Hepatocyte (in vitro differentiated cells): ENCODE data around the gene IFI44. TPM values are rescaled to one million over a fixed set of nuclear protein-coding genes. Genes with fewer than 3 reads are reported as not detected.
A peak's percentile ranks its signal among the peaks of the same experiment; 100 is the strongest.

ENCODE experiments used
- DNase-seq: peaks from one replicate; pipeline ENCODE4 v3.0.0-alpha.2; 2016; ENCODE audit warnings: low spot score
- H2AFZ ChIP-seq: fragments of 200-600 bp; sonication (generic); 2 replicates; pipeline ENCODE4 v1.6.0; 2016; ENCODE audit warnings: antibody characterized with exemption, mild to moderate bottlenecking
- H3K27ac ChIP-seq: fragments of 200-600 bp; sonication (generic); 2 replicates; pipeline ENCODE4 v1.5.1; 2016; ENCODE audit warnings: mild to moderate bottlenecking
- H3K27me3 ChIP-seq: fragments of 200-600 bp; sonication (generic); 2 replicates; pipeline ENCODE4 v1.6.1; 2016
- H3K36me3 ChIP-seq: fragments of 200-600 bp; sonication (generic); replicated peaks from 2 replicates; pipeline ENCODE4 v1.5.1; 2016; ENCODE audit warnings: low read depth; ENCODE audit not compliant: insufficient read depth
- H3K4me1 ChIP-seq: fragments of 200-600 bp; sonication (generic); 2 replicates; pipeline ENCODE4 v1.5.1; 2016; ENCODE audit warnings: mild to moderate bottlenecking, moderate library complexity; ENCODE audit not compliant: insufficient read depth
- H3K4me2 ChIP-seq: fragments of 200-600 bp; sonication (generic); 2 replicates; pipeline ENCODE4 v1.6.0; 2016
- H3K4me3 ChIP-seq: fragments of 200-600 bp; sonication (generic); 2 replicates; pipeline ENCODE4 v1.5.1; 2016; ENCODE audit warnings: mild to moderate bottlenecking
- H3K79me2 ChIP-seq: fragments of 200-600 bp; sonication (generic); 2 replicates; pipeline ENCODE4 v1.6.0; 2017; ENCODE audit warnings: mild to moderate bottlenecking
- H3K9me2 ChIP-seq: fragments of 200-600 bp; sonication (generic); replicated peaks from 2 replicates; pipeline ENCODE4 v1.6.0; 2017; ENCODE audit warnings: mild to moderate bottlenecking; ENCODE audit not compliant: insufficient read depth
- H3K9me3 ChIP-seq: fragments of 200-600 bp; sonication (generic); 2 replicates; pipeline ENCODE4 v1.5.1; 2016; ENCODE audit warnings: low read depth, mild to moderate bottlenecking
- H4K20me1 ChIP-seq: fragments of 200-600 bp; sonication (generic); 2 replicates; pipeline ENCODE4 v1.6.0; 2016; ENCODE audit warnings: mild to moderate bottlenecking; ENCODE audit not compliant: insufficient read depth, poor library complexity, severe bottlenecking
- EZH2 ChIP-seq: fragments of 200-600 bp; sonication (generic); IDR thresholded peaks from 2 replicates; pipeline ENCODE4 v1.6.1; 2016; ENCODE audit warnings: antibody characterized with exemption, mild to moderate bottlenecking, borderline replicate concordance
- EZH2phosphoT487 ChIP-seq: fragments of 200-600 bp; sonication (generic); IDR thresholded peaks from one replicate; pipeline ENCODE4 v1.6.1; 2018; ENCODE audit warnings: antibody characterized with exemption, mild to moderate bottlenecking, low read depth, moderate library complexity; ENCODE audit not compliant: unreplicated experiment, severe bottlenecking
- WGBS: methylation state at CpG from one replicate; pipeline ENCODE4 v1.1.6; 2016; ENCODE audit warnings: low lambda C conversion rate; ENCODE audit errors: missing lambda C conversion rate; 5-methylcytosine and 5-hydroxymethylcytosine counted together
- polyA plus RNA-seq: library from polyadenylated mRNA; unstranded; fragments of >200 nt; fragmentation: Nextera tagmentation; extraction: Ambion mirVana; gene quantifications from 2 replicates; pipeline ENCODE4 v1.2.1, GENCODE V29; 2016
- total RNA-seq: library from RNA; depleted of rRNA; stranded (reverse); fragments of >200 nt; gene quantifications from 2 replicates; pipeline ENCODE4 v1.2.3, GENCODE V29; 2014
- TF ChIP-seq, protein P1 (sequence below): fragments of 200-600 bp; sonication (generic); IDR thresholded peaks from 2 replicates; pipeline ENCODE4 v1.5.1; 2016; ENCODE audit warnings: antibody characterized with exemption, mild to moderate bottlenecking; ENCODE audit not compliant: poor library complexity

IFI44 gene
- total and polyA plus RNA-seq, 2 experiments from 2014 or later, result 3.2 to 7.7 TPM

DNA sequence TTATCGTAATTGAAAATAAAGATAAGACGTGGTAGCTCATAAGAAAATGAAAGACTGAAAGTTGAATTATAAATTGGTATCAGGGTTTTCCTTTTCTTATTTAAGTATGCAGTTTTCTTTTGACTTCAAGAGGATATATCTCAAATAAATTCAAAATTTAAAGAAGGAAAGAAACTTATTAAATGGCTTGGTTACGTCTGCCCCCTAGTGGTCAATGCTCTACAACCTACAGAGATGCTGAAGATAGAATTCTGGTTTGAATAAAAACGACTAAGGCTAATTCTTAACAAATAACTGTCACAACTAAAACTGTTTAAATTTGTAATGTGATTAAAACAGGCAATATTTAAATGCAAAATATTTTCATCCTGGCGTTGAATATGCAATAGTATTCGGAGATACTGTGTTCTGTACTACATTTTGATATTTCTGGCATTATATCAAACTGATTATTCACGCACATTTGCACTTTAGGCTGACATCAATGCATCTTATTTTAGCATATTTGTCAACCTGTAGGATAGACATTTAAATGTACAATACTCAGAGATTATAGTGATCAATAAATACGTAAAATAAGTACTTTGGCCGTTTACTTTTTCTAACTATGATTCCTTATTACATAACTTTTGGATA lies 26.8 kb downstream of the IFI44 start:
- H4K20me1 ChIP-seq, result no peaks in the 10 kb centered on the region
- H3K79me2 ChIP-seq, result no peaks in the 10 kb centered on the region
- WGBS, result 43% methylated on average over 9 of the region's 9 CpGs
- no peaks in the 10 kb centered on the region for H3K36me3 ChIP-seq
- H3K4me1 ChIP-seq, result no peaks in the 10 kb centered on the region
- TF ChIP-seq EZH2, result no peak
- TF ChIP-seq, protein P1, sequence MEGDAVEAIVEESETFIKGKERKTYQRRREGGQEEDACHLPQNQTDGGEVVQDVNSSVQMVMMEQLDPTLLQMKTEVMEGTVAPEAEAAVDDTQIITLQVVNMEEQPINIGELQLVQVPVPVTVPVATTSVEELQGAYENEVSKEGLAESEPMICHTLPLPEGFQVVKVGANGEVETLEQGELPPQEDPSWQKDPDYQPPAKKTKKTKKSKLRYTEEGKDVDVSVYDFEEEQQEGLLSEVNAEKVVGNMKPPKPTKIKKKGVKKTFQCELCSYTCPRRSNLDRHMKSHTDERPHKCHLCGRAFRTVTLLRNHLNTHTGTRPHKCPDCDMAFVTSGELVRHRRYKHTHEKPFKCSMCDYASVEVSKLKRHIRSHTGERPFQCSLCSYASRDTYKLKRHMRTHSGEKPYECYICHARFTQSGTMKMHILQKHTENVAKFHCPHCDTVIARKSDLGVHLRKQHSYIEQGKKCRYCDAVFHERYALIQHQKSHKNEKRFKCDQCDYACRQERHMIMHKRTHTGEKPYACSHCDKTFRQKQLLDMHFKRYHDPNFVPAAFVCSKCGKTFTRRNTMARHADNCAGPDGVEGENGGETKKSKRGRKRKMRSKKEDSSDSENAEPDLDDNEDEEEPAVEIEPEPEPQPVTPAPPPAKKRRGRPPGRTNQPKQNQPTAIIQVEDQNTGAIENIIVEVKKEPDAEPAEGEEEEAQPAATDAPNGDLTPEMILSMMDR, result peak; percentile 95
- no peak for TF ChIP-seq EZH2phosphoT487
- no peaks in the 10 kb centered on the region for H3K27me3 ChIP-seq
- DNase-seq, result peak; percentile 86
- no peaks in the 10 kb centered on the region for H3K9me3 ChIP-seq
- H2AFZ ChIP-seq, result no peak overlapping the region
- H3K9me2 ChIP-seq, result no peaks in the 10 kb centered on the region
- H3K27ac ChIP-seq, result no peak overlapping the region
- H3K4me3 ChIP-seq, result no peak overlapping the region
- H3K4me2 ChIP-seq, result no peak overlapping the region

DNA sequence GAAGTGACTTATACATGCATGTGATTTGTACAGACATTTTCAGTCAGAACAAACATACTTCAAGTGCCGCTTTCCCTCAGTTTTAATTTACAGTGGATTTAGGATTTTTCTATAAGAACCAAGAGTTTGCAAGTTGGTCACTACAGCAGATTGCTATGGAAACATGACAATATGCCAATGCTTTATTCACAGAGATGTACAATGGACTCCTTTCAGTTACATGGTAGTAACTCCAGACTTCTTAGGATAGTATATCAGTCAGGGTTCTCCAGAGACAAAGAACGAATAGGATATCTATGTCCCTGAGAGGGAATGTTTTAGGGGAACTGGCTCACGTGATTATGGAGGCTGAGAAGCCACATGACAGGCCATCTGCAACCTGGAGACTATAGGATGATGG lies 27.4 kb downstream of the IFI44 start:
- H3K27ac ChIP-seq, result no peak overlapping the region
- no peaks in the 10 kb centered on the region for H4K20me1 ChIP-seq
- WGBS, result 73% methylated on average over 3 of the region's 3 CpGs
- H2AFZ ChIP-seq, result no peak overlapping the region
- H3K9me3 ChIP-seq, result no peaks in the 10 kb centered on the region
- DNase-seq, result no peak
- no peaks in the 10 kb centered on the region for H3K9me2 ChIP-seq
- no peaks in the 10 kb centered on the region for H3K36me3 ChIP-seq
- H3K79me2 ChIP-seq, result no peaks in the 10 kb centered on the region
- no peak overlapping the region for H3K4me2 ChIP-seq
- no peak overlapping the region for H3K4me3 ChIP-seq
- peaks cover 2% of the 10 kb centered on the region for H3K27me3 ChIP-seq
- TF ChIP-seq, protein P1, result no peak
- TF ChIP-seq EZH2phosphoT487, result no peak
- TF ChIP-seq EZH2, result no peak
- no peaks in the 10 kb centered on the region for H3K4me1 ChIP-seq

DNA sequence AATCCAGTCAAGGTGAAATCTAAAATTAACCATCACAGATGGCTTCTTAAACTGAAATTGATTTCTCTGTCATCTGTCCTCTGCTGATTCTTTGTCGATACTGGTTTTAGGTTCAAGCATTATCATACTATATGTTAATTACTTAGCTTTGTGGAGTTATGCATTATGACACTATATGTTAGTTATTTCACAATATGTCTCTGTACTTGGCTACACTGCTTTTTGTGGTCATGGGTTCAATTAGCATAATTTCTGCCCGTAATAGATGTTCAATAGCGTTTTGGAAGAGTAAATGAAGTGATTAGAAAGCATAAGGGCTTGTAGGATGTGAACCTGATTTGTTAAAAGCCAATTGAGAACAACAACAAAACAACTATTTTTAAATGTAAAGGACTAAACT lies 28.2 kb downstream of the IFI44 start:
- Histone ChIP-seq H3K4me1 (no peaks in the 10 kb centered on the region), H4K20me1 (no peaks in the 10 kb centered on the region), H3K79me2 (no peaks in the 10 kb centered on the region), H3K4me3 (no peak overlapping the region), H3K27me3 (peaks cover 2% of the 10 kb centered on the region), H3K9me2 (no peaks in the 10 kb centered on the region), H2AFZ (no peak overlapping the region), H3K4me2 (no peak overlapping the region), H3K27ac (no peak overlapping the region), H3K36me3 (no peaks in the 10 kb centered on the region), H3K9me3 (no peaks in the 10 kb centered on the region)
- 92% methylated on average over 3 of the region's 3 CpGs for WGBS
- DNase-seq, result no peak
- TF ChIP-seq EZH2phosphoT487 (no peak), EZH2 (no peak)
- TF ChIP-seq, protein P1, result no peak

DNA sequence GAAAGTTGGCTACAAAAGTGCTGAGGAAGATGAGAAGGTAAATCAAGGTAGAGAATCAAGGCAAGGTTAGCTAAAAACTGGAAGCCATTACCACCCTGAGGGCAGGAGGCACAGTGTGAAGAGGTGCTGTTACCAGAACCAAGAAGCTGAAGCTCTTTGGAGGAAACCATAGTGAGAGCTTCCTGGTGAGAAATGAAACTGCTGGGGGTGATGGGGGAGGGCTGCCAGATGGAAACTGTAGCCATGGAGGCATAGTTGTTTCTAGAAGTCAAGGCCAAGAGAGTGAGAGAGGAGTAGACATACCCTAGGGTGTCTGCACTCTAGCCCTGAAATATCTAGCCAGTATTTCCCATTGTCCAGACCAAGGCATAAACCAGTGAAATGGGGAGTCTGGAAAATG lies 28.7 kb downstream of the IFI44 start:
- no peaks in the 10 kb centered on the region for H3K36me3 ChIP-seq
- DNase-seq, result no peak
- H4K20me1 ChIP-seq, result no peaks in the 10 kb centered on the region
- peaks cover 2% of the 10 kb centered on the region for H3K27me3 ChIP-seq
- H3K79me2 ChIP-seq, result no peaks in the 10 kb centered on the region
- H3K9me3 ChIP-seq, result no peaks in the 10 kb centered on the region
- H3K27ac ChIP-seq, result no peak overlapping the region
- no peak overlapping the region for H3K4me3 ChIP-seq
- H2AFZ ChIP-seq, result no peak overlapping the region
- no peaks in the 10 kb centered on the region for H3K9me2 ChIP-seq
- TF ChIP-seq EZH2 (no peak), EZH2phosphoT487 (no peak)
- TF ChIP-seq, protein P1, result no peak
- H3K4me2 ChIP-seq, result no peak overlapping the region
- no peaks in the 10 kb centered on the region for H3K4me1 ChIP-seq
